Activated gamma-delta T cell (primary cell): ENCODE data around the gene SLC26A11.

Source experiments
- DNase-seq: peaks from one replicate; lab custom pipeline; 2025; lab: John Stamatoyannopoulos, UW

The SLC26A11 gene

GRCh38 chr17:80217703-80218362 is 2.4 kb upstream of the SLC26A11 start:
- no peak for DNase-seq

- no peak for DNase-seq
Observed at GRCh38 chr17:80218391-80218790, 1.8 kb upstream of the SLC26A11 start.

GRCh38 chr17:80219013-80219762 is 1.0 kb upstream of the SLC26A11 start:
- peak; percentile 37 for DNase-seq

GRCh38 chr17:80219763-80220053 is 519 bp upstream of the SLC26A11 start:
- no peak for DNase-seq

GRCh38 chr17:80220736-80221215 is 549 bp downstream of the SLC26A11 start:
- no peak for DNase-seq

- no peak for DNase-seq
Observed at GRCh38 chr17:80221351-80222105, 1.3 kb downstream of the SLC26A11 start.

GRCh38 chr17:80222376-80223141 is 2.3 kb downstream of the SLC26A11 start:
- no peak for DNase-seq

GRCh38 chr17:80223142-80223815 is 3.1 kb downstream of the SLC26A11 start:
- DNase-seq: no peak

GRCh38 chr17:80223838-80224497 is 3.7 kb downstream of the SLC26A11 start:
- no peak for DNase-seq

GRCh38 chr17:80224683-80225082 is 4.5 kb downstream of the SLC26A11 start:
- no peak for DNase-seq

GRCh38 chr17:80225230-80225629 is 5.0 kb downstream of the SLC26A11 start:
- no peak for DNase-seq

GRCh38 chr17:80227156-80227555 is 6.9 kb downstream of the SLC26A11 start:
- DNase-seq: no peak

GRCh38 chr17:80227666-80228065 is 7.4 kb downstream of the SLC26A11 start:
- DNase-seq: no peak

GRCh38 chr17:80228477-80228876 is 8.2 kb downstream of the SLC26A11 start:
- DNase-seq: no peak

- no peak for DNase-seq
Observed at GRCh38 chr17:80229011-80229410, 8.8 kb downstream of the SLC26A11 start.

- no peak for DNase-seq
Observed at GRCh38 chr17:80232438-80232837, 12.2 kb downstream of the SLC26A11 start.

GRCh38 chr17:80233202-80233601 is 13.0 kb downstream of the SLC26A11 start:
- DNase-seq: no peak

GRCh38 chr17:80236911-80237310 is 16.7 kb downstream of the SLC26A11 start:
- no peak for DNase-seq

GRCh38 chr17:80237386-80237785 is 17.2 kb downstream of the SLC26A11 start:
- DNase-seq: no peak

GRCh38 chr17:80242505-80242904 is 22.3 kb downstream of the SLC26A11 start:
- no peak for DNase-seq
